GM18517 (cell line): ENCODE data around the gene RAET1E.
"Not testable (repeated sequence)": the region's sequence is repeated elsewhere in the genome, so short reads cannot be mapped to it uniquely, and the experiment has no call there.

Experiments
- ATAC-seq: cut with Tn5 transposase; IDR thresholded peaks from one replicate; pipeline ENCODE4 v1.9.1; 2021; ENCODE audit warnings: mild to moderate bottlenecking, moderate library complexity; ENCODE audit not compliant: unreplicated experiment

Gene RAET1E, protein sequence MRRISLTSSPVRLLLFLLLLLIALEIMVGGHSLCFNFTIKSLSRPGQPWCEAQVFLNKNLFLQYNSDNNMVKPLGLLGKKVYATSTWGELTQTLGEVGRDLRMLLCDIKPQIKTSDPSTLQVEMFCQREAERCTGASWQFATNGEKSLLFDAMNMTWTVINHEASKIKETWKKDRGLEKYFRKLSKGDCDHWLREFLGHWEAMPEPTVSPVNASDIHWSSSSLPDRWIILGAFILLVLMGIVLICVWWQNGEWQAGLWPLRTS

DNA sequence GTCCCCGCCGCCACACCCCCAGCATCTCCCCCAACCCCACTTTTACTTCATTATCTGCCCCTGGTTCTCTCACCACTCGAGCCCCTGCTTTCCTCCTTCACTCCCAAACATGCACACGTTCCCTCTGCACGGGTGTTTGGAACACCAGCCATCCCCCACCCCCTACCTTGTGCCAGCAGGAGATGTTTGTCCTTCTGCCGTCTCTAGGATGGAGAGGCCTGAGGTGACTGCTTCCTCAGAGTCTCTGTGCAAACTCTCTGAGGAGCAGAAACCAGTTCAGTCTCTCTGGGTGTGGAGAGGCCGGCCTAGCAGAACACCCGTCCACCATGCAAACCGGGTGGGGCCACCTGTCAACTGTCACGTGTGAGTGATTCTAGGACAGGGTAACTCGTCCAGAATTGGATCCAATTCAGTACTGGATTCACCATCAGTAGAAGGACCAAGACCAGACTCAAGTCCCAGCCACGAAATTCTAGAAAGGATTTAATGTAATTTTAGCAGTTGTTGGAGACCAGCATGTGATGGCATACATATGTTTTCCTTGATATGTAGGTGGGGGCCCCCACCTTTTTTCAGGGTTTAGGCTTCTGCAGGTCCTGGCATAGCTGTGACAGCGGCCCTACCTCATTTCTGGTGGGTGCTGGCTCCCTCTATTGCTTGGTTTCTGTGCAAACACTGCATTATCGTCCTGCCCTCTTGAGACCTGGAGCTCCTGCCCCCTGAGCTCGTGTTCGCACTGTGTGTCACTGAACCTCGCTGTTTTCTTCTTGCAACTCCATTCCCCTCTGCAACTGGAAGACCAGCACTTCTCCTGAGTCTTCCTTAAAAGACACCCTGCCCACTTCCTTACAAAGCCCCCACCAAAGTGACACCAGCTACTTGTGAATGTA is at the start of gene RAET1E:
TSS of gene RAET1E (minus strand) at position 259 of the 890 bp plus-strand sequence. CDS start 7,212 bp downstream, outside the sequence.
- no peak for ATAC-seq

DNA sequence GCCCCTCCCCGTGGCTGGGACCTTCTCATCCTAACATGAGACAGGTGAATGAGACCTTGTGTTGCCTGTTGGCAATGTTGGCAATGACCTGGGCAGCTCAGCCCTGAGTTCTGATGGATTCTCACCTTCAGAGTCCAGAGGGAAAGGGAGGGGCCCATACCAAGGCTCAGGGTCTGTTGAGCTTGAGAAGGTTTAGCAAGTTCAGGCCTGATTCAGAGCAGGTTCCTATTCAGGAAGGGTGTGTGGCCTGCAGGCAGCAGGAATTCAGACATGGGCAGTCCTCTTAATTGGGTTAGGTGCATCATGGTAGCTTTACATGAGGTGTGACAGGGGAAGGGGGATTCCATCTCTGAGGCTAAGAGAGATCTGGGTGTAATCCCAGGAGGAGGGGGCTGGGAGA is 49.6 kb upstream of the RAET1E start:
- not testable (repeated sequence) for ATAC-seq

DNA sequence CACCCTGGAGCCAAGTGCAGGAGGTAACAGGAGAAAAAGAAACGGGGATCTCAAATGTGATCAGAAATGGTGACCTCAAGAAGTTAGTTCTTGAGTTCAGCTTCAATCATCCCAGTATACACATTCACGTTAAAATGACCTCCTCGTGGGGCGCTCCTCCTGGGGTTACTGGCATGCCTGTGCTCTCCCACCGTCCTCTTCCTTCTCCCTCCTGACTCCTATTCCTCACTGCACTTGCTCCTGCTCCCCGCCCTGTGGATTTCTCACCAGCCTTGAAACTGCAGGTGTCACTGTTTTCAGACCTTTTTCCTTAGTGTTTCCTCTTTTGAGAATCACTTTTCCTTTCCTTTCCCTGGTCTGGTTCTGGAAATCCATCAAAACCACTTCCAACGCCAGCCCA is 48.7 kb upstream of the RAET1E start:
- not testable (repeated sequence) for ATAC-seq

DNA sequence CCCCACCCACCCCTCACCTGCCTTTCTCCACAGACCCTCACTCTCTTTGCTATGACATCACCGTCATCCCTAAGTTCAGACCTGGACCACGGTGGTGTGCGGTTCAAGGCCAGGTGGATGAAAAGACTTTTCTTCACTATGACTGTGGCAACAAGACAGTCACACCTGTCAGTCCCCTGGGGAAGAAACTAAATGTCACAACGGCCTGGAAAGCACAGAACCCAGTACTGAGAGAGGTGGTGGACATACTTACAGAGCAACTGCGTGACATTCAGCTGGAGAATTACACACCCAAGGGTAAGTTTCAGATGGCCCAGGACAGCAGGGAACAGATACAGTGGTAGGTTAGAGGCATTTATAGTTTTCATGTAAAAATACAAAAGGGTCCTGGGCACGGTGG is 47.4 kb upstream of the RAET1E start:
- ATAC-seq: not testable (repeated sequence)

DNA sequence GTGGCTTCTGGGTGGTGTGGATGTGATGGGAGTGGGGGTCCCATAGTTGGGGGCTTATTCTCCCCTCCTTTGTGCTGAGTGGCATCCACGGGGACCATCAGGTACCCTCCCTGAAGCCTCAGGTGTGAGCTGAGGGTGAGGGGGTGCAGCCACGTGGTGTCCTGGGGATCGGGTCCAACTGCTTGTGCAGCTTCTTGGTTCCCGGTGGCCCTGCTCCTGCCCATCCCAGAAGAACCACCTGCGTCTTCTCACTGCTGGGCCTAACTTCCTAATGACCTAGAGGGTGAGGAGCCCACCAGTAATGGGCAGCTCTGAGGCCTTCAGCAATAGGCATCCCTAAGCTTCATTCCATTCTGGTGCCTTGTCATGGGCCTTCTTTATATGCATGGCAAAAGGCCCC is 45.4 kb upstream of the RAET1E start:
- not testable (repeated sequence) for ATAC-seq

DNA sequence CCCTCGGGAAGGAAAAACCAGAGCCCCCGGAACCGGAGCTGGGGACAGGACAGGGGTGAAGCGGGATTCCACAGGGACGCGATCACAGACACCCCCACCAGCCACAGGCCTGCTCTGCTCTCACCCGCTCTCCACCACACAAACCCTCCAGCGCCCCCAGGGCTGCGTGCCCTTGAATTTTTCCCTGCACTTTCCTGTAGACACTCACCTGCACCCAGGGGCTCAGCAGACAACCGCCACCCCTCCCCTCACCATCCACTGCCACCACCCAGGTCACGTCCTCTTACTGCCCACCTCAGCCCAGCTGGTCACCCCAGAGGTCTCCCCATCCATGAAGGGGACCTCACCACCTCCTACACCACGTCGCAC is 44.5 kb upstream of the RAET1E start:
- ATAC-seq: no peak

DNA sequence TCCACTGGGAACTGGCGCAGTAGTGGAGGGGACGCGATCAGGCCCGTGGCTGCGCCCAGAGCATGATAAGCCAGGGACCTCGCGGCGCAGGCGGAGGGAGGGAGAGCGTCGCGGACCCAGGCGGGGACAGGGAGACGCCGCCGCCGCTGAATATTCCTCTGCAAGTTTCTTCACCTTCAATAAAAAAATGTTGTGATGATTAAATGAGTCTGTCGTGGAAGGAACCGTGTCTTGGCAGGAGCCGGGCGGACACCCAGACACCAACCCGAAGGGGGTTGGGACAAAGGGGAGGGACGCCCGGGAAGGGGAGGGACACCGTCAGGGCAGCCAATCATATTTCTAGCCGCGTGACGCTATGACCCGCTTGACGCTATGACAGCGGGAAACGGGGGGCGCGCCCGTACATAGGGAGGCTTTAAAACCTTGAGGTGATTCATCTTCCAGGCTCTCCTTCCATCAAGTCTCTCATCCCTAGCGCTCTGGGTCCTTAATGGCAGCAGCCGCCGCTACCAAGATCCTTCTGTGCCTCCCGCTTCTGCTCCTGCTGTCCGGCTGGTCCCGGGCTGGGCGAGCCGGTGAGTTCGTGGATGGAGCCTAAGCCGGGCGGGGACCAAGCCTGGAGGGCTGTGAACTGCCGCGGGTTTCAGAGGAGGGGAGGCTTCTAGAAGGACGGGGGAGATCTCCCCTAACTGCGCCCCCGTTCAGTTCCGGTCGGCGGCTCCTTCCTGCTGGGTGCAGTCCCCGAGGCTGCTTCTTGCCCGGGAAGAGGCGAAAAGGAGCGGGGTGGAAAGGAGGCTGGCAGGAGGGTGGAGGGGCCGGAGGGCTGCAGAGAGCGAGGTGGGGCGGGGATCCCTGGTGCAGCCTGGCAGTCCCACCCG is 43.9 kb upstream of the RAET1E start, which contains the start of gene ULBP2:
TSS of gene ULBP2 (plus strand) at position 432 of the 878 bp plus-strand sequence. CDS start at position 491, 59 bp downstream.
- no peak for ATAC-seq

DNA sequence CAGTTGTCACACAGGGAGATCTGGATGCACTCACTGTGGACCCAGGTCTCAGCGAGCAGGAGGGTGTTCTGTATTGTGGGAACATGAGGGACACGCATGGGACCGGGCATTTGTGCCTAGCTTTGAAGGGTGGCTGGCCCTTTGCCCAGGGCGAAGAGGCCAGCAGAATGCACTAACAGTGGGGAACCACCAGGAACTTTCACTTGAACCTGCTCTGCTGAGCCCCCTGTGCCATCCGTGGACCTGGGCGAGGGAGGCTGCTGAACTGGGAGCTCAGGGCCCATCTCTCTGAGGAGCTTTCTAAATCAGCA is 42.7 kb upstream of the RAET1E start:
- no peak for ATAC-seq

DNA sequence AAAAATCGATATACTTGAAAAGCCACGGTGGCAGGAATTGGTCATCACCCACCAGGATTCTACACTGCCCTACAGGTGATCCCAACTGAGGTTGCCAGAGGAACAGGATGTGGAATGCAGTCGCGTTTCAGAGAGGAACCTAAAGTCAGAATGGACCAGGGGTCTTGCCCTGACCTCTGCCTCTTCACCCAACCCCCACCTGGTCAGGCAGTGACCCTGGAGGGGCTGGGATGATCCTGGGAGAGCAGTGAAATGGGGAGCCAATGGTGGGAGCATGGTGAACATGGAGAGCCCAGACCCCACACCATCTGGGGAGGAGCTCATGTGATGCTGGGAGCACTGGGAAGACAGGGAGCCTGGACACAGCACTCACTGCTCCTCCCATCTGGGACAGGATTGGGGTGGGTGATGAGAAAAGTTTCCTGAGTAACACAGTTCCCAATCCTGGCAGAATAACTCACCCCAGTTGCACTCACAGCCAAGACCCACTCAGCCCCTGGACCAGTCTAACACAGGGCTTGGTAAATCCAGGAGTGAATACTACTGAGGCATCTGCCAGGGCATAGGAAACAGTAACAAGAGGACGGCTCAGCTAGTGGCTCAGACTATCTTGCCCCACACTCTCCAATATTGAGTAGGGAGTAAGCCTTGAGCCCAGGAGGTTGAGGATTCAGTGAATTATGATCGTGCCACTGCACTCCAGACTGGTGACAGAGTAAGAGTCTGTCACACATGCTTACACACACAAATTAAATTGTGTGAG is 42.2 kb upstream of the RAET1E start:
- no peak for ATAC-seq

DNA sequence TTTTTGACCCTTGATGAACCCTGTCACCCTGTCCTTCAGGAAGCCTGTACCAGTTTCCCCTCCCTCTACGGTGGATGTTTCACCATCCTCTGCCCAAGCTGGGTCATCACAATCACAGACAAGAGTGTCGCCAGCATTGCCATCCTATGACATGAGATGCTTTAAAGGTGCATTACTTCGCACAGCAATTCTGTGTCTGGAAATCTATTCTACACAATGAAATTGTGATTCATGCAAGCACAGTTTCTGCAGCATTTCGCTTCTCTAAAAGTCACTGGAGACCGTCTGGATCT is 41.4 kb upstream of the RAET1E start:
- no peak for ATAC-seq

DNA sequence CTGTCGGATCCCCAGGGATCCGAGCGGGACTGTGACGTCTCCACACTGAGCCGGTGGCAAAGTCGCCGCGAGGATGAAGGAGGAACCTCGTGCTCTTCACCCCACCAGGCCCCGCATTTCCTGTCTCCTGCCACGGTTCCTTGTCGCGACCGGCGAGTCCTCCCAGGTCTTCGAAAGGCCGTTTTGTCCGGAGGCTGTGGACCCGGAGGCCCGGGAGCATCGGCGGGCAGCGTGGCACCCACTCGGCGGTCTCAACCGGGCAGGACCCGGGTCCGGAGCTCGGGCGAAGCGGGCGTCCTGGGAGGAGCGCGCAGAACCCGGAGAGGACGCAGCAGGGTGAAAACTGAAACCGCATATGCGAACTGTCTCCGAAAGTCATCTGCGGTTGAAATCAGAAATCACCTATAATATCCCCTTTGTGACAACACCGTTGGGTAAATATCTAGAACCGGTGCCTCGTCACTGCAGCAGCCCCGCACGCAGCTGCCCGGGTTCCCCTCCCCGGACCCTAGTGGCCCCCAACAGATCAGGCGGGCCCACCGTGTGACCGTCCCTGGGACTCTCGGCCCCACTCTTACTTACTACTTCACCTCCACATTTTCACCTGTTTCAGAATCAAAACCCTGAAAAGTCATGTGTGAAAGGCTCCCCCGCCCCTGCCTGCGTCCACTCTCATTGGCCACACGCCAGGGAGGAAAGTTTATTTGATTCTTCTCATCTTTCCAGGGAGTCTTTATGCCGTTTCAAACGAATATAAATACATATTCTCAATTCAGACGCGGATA is 40.9 kb upstream of the RAET1E start:
- ATAC-seq: peak; percentile 91

DNA sequence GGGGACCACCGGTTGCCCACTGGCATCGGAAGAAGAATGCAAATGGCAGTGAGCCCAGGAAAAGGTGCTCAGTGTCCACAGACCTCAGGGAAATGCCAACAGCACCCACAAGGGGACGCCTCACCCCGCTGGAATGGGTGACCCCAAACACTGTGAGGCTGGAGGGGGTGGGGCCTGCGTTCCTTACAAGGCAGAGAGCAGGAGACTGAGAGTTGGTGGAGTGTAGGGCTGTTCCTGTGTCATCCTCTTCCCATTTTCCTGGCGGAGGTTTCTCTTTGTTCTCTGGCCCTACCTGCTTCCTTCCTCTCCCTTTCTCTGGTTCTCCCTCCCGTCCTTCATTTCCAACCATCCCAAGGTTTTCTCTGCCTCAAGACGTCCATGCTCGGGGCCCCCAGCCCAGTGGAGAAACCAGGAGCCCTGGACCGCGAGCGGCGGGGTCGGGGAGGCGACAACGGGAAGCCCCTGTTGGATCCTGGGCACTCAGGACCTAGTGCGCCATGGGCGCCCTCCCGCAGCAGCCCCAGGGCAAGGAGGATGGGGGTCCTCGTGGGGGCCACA is 40.2 kb upstream of the RAET1E start:
- ATAC-seq: not testable (repeated sequence)

DNA sequence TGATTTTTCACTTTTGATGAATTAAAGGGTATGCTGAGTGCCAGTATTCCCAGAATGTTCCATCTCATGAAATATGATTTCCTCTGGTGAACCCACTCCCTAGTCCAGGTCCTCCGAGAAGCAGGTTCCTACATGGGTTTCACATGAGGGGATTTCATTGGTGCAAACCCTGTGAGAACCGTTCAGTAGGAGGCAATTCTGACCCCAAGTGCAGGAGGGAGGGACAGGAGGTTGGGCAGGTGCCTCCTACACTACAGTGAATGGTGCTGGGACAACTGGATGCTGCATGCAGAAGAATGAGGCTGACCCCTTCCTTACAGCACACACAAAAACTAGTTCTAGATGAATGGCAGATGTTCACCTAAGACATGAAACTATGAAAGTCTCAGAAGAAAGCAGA is 38.8 kb upstream of the RAET1E start:
- ATAC-seq: no peak

DNA sequence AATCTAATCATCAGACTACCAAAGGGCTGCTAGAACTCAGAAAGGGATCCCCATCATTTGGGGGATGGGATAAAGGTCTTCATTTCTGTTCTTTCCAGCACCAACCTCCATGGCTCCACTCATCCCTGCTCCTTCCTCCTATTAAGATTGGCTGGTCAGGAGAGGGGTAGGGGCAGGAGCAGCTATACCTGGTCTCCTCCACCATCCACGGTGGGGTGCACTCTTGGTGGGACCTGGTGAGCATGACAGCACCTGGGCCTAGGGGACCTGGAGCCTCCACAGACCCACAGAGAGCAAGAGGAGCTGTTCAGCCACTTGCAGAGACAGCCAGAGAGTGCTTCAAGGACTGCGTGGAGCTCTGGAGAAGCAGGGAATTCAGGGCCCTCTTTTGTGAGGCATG is 37.8 kb upstream of the RAET1E start:
- ATAC-seq: no peak

DNA sequence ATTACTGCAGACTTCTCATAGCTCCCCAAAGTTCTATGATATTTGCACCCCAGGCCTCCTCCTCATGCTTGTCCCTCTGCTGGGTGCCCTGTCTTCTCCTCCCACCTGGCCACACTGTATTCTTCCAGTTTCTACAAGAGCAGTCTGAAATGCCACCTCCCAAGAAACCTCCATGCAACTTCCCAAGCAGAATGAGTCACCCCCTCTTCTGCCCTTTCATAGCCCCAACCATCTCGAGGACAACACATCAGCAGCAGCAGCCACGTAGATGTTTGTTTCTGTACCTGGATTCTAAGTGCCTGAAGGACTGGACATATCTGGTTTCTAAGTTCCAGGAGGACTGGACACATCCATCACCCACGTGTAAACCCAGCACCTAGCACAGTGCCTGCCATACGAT is 37.3 kb upstream of the RAET1E start:
- ATAC-seq: no peak

DNA sequence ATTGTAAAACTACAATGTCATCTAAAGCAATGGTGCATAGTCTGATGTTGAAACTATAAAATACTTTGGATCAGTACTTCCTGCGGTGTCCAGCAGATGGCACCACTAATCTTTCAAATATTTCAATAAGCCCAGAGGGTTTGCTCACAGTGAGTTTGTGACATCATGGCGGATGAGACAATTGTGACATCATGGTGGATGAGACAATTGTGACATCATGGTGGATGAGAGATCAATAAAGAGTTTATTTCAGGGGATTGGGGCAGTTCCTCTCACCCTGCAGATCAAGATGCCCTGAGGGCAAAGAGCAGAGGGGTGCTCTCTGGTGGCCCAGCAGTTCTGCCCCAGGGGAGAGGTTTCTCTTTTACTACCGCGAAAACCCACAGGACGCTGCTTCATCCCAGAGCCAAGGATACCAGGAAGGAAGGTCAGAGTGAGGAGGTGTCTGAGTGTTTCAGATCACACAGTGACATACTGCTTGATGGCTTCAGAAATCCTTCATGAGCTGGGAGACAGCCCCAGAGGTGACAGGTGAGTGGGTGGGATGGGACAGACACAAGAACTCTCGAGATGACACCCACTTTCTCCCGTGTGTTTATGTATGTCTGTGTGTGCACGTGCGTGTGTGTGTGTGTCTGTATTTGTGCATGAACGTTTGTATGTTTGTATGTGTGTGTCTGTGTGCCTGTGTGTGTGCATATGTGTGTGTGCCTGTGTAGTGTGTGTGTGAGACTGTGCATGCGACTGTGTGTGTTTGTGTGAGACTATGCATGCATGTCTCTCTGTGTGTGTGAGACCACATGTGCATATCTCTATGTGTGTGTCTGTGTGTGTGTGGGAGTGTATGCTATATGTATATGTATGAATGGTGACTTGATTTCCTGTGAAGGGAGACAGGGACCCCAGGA is 36.6 kb upstream of the RAET1E start:
- no peak for ATAC-seq

DNA sequence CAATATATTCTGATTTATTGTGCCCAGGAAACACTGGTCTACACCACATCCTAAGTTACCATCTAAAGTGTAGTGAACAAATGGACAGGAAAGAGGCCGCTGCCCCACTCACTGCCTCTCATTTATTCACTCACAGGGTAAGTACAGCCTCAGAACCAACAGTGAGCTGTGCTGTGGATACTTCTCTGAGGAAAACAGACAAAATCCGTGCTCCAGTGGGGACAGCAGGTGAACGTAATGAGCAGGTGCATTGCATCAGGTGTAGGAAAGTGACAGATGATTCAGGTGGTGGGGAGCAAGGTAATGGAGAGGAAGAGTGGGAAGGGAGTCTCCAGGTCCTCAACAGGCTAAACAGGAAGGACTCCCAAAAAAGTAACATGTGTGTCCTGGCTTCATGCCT is 35.5 kb upstream of the RAET1E start:
- ATAC-seq: no peak

DNA sequence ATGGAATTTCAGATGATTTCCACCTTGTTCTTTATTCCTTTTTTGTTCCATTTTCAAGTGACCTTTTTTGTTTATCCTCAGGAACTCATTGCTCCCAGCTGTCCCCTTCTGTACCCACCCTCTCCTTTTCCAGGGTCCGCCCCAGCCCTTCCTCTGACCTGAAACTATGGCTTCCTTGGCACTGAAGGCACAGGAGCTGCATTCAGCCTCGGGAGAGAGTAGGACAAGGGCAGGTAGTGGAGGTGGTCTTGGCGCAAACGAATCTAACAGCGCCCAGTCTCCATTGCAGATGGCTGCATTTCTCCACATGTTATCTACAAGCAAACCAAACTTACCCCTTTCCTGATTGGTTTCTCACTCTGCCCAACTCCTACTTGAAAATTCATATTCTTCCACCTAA is 35.1 kb upstream of the RAET1E start:
- ATAC-seq: no peak

DNA sequence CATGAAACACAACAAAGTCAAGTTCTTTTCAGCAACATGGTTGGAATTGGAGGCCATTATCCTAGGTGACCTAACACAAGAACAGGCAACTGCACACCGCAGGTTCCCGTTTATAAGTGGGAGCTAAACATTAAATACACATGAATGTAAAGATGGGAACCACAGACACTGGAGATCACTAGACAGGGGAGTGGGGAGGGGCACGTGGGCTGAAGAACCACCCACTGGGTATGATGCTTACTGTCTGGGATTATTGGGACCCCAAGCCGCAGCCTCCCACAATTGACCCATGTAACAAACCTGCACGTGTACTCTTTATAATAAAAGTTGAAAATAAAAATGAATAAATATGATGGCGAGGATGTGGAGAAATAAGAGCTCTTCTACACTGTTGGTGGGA is 33.6 kb upstream of the RAET1E start:
- no peak for ATAC-seq
